NB4 (cell line): ENCODE results near the gene PPRC1.

ENCODE experiments used
- DNase-seq: peaks from one replicate; pipeline ENCODE4 v3.0.0; 2010; ENCODE audit warnings: low read depth
- H3K4me3 ChIP-seq: one replicate; pipeline ENCODE4 v1.5.1; 2011; ENCODE audit warnings: mild to moderate bottlenecking, low read depth, low read length, moderate library complexity
- MYC ChIP-seq: IDR thresholded peaks from 2 replicates; pipeline ENCODE4 v1.6.1; 2011; ENCODE audit warnings: low read depth, low read length
- POLR2A ChIP-seq: IDR thresholded peaks from 2 replicates; pipeline ENCODE4 v1.6.1; 2011; ENCODE audit warnings: mild to moderate bottlenecking; ENCODE audit not compliant: insufficient read length; ENCODE audit errors: extremely low read depth
- TF ChIP-seq, protein P1 (sequence below): IDR thresholded peaks from 2 replicates; pipeline ENCODE4 v1.6.1; 2011; ENCODE audit warnings: low read depth, low read length
- TF ChIP-seq, protein P2 (sequence below): IDR thresholded peaks from one replicate; pipeline ENCODE4 v1.5.1; 2012; ENCODE audit warnings: low read depth, low read length

PPRC1 gene

DNA sequence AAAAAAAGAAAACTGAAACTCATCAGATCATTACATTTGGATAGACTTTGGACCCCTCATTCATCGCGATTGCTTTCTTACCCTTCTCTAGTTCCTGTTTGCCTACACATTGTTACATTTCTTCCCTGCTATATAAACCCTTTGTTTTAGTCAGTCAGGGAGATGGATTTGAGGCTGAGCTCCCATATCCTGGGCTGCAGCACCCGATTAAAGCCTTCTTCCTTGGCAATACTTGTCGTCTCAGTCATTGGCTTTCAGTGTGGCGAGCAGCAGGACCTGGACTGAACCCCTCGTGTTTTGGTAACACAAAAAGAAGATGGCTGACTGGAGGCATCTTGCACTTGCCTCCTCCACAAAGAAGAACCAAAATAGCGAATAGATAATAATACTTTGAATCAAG, 59.1 kb downstream of the PPRC1 start:
- no peak for DNase-seq
- no peak for TF ChIP-seq MYC
- no peak for TF ChIP-seq POLR2A
- TF ChIP-seq, protein P1, sequence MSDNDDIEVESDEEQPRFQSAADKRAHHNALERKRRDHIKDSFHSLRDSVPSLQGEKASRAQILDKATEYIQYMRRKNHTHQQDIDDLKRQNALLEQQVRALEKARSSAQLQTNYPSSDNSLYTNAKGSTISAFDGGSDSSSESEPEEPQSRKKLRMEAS: no peak
- TF ChIP-seq, protein P2, sequence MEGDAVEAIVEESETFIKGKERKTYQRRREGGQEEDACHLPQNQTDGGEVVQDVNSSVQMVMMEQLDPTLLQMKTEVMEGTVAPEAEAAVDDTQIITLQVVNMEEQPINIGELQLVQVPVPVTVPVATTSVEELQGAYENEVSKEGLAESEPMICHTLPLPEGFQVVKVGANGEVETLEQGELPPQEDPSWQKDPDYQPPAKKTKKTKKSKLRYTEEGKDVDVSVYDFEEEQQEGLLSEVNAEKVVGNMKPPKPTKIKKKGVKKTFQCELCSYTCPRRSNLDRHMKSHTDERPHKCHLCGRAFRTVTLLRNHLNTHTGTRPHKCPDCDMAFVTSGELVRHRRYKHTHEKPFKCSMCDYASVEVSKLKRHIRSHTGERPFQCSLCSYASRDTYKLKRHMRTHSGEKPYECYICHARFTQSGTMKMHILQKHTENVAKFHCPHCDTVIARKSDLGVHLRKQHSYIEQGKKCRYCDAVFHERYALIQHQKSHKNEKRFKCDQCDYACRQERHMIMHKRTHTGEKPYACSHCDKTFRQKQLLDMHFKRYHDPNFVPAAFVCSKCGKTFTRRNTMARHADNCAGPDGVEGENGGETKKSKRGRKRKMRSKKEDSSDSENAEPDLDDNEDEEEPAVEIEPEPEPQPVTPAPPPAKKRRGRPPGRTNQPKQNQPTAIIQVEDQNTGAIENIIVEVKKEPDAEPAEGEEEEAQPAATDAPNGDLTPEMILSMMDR: no peak
- no peak overlapping the region for H3K4me3 ChIP-seq

DNA sequence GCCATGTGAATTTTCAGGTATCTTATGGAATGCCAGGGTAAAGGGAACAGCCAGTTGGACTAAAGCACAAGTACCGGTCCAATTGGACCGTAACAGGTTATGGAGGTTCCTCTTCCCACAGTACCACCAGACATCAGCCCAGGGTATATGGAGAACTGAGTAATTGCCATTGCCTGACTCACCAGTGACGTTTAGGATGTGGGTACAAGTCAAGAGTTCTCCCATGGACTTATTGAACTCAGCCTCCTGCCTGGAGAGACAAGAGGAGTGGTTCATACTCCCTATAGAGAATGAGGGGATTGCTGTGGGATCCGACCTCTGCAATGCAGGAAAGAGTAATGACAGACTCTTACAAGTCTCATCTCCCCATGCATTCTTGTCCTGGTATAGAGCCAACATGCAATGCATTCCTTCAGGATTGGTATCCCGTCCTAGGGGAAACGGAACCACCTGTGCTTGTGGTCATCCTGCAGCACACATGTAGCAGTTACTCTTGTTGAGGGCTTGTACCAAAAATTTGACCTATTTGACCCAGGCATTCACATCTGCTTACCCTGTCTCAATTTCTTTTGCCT, 62.5 kb downstream of the PPRC1 start:
- peak; percentile 18 for DNase-seq
- TF ChIP-seq POLR2A (no peak), MYC (no peak)
- TF ChIP-seq, protein P1: no peak
- TF ChIP-seq, protein P2: no peak
- no peak overlapping the region for H3K4me3 ChIP-seq

DNA sequence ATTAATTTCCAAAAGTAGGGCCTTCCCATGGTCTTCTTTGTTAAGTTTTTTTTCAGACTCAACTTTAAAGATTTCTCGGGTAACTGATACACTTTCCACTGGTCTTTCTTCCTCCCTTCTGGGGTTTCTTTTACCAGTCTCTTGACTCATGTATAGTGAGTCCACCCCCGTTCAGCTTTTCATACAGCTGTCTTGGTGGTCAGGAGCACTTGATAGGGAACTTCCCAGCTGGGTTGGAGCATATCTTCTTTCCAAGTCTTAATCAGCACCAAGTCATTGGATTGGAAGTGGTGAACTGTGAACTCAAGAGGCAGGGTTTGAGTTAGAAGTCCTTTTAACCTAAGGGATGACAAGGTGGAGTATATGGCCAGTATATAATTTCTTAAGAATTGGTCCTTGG, 64.1 kb downstream of the PPRC1 start:
- DNase-seq: no peak
- TF ChIP-seq MYC (no peak), POLR2A (no peak)
- TF ChIP-seq, protein P2: no peak
- TF ChIP-seq, protein P1: no peak
- H3K4me3 ChIP-seq: no peak overlapping the region

DNA sequence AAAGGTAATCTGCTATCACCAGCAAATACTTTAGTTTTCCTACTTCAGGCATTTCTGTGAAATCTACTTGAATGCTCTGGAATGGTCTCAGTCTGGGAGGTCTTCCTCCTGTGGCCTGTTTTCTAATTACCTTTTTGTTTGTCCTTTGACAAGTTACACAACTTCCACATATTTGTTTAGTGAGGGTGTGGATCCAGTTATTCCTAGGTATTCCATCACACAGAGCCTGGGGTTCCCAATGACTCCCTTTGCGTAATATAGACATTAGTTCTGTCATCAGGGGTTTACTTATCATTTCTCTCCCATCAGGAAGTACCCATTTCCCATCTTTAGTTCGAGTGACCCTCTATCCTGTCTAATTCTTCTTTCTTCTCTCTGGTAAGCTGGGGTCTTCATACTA, 65.2 kb downstream of the PPRC1 start:
- TF ChIP-seq, protein P2: no peak
- TF ChIP-seq POLR2A (no peak), MYC (no peak)
- TF ChIP-seq, protein P1: no peak
- H3K4me3 ChIP-seq: no peak overlapping the region
- DNase-seq: no peak
